PC-3 (cell line): ENCODE data around the gene USF1. TPM values are rescaled to one million over a fixed set of nuclear protein-coding genes. Genes with fewer than 3 reads are reported as not detected.

Experiments used
- ATAC-seq: fragments of 200-7000 bp; cut with Tn5 transposase; 2 replicates; pipeline ENCODE4 v1.9.1; 2020; ENCODE audit warnings: mild to moderate bottlenecking, moderate library complexity
- BruUV-seq: library from RNA; stranded (reverse); fragments of 400-500 nt; replicated peaks from 2 replicates; lab custom pipeline; 2021; lab: Mats Ljungman, UMichigan
- CTCF ChIA-PET: fragments of 300-600 bp; sonication (Branson Sonifier 250); formaldehyde crosslinking; loops from one replicate; lab custom pipeline; 2022; ENCODE audit warnings: antibody characterized with exemption; lab: Charles Lee
- POLR2A ChIA-PET: fragments of 300-600 bp; sonication (Branson Sonifier 250); formaldehyde crosslinking; loops from one replicate; lab custom pipeline; 2022; ENCODE audit warnings: antibody characterized with exemption; ENCODE audit not compliant: unreplicated experiment; lab: Charles Lee
- DNase-seq: peaks from one replicate; pipeline ENCODE4 v3.0.0-alpha.2; 2015
- H2AFZ ChIP-seq: fragments of 300-600 bp; sonication (generic); 2 replicates; pipeline ENCODE4 v1.6.0; 2016; ENCODE audit warnings: antibody characterized with exemption, low read length
- H3F3A ChIP-seq: fragments of 300-600 bp; sonication (generic); one replicate; pipeline ENCODE4 v1.6.0; 2017; ENCODE audit warnings: antibody characterized with exemption, low read length, control low read depth, mild to moderate bottlenecking; ENCODE audit not compliant: unreplicated experiment
- H3K27ac ChIP-seq: fragments of 300-600 bp; sonication (generic); 2 replicates; pipeline ENCODE4 v1.5.1; 2016; ENCODE audit warnings: mild to moderate bottlenecking, low read length
- H3K27me3 ChIP-seq: fragments of 300-600 bp; sonication (generic); 2 replicates; pipeline ENCODE4 v1.6.1; 2016; ENCODE audit warnings: low read length, mixed read lengths
- H3K36me3 ChIP-seq: fragments of 300-600 bp; sonication (generic); 2 replicates; pipeline ENCODE4 v1.6.1; 2016; ENCODE audit warnings: low read depth, mixed run types, low read length, mixed read lengths
- H3K4me1 ChIP-seq: fragments of 300-600 bp; sonication (generic); 2 replicates; pipeline ENCODE4 v1.5.1; 2016; ENCODE audit warnings: low read length; ENCODE audit not compliant: insufficient read depth
- H3K4me2 ChIP-seq: fragments of 300-600 bp; sonication (generic); 2 replicates; pipeline ENCODE4 v1.6.0; 2016; ENCODE audit warnings: low read length
- H3K4me3 ChIP-seq: fragments of 300-600 bp; sonication (generic); 2 replicates; pipeline ENCODE4 v1.5.1; 2016; ENCODE audit warnings: mild to moderate bottlenecking, low read length, mixed read lengths
- H3K79me2 ChIP-seq: fragments of 300-600 bp; sonication (generic); 2 replicates; pipeline ENCODE4 v1.6.1; 2017; ENCODE audit warnings: low read length, mixed read lengths
- H3K9ac ChIP-seq: fragments of 300-600 bp; sonication (generic); 2 replicates; pipeline ENCODE4 v1.6.0; 2016; ENCODE audit warnings: mild to moderate bottlenecking, low read length
- H3K9me2 ChIP-seq: fragments of 300-600 bp; sonication (generic); replicated peaks from 2 replicates; pipeline ENCODE4 v1.6.1; 2016; ENCODE audit warnings: mixed run types, low read length, mixed read lengths
- H3K9me3 ChIP-seq: fragments of 300-600 bp; sonication (generic); 2 replicates; pipeline ENCODE4 v1.6.1; 2016; ENCODE audit warnings: low read length, mixed read lengths
- H4K20me1 ChIP-seq: fragments of 300-600 bp; sonication (generic); 2 replicates; pipeline ENCODE4 v1.6.1; 2016; ENCODE audit warnings: low read length, mixed read lengths
- EZH2 ChIP-seq: fragments of 300-600 bp; sonication (generic); IDR thresholded peaks from one replicate; pipeline ENCODE4 v1.6.1; 2017; ENCODE audit warnings: antibody characterized with exemption, mild to moderate bottlenecking, low read length; ENCODE audit not compliant: unreplicated experiment
- EZH2phosphoT487 ChIP-seq: fragments of 300-600 bp; sonication (generic); IDR thresholded peaks from 2 replicates; pipeline ENCODE4 v1.6.1; 2018; ENCODE audit warnings: mild to moderate bottlenecking, antibody characterized with exemption, low read length, borderline replicate concordance
- intact Hi-C: fragments of 100-400 bp; cut with micrococcal nuclease; formaldehyde crosslinking; loops from 2 replicates; pipeline ENCODE4 v1.9.0; 2023
- total RNA-seq: library from RNA; depleted of rRNA; stranded (reverse); fragments of >200 nt; gene quantifications from 2 replicates; pipeline ENCODE4 v1.2.3, GENCODE V29; 2014
- TF ChIP-seq, protein P1 (sequence below): fragments of 300-600 bp; sonication (generic); conservative IDR thresholded peaks from 2 replicates; pipeline ENCODE4 v1.5.1; 2017; ENCODE audit warnings: antibody characterized with exemption, low read depth, mild to moderate bottlenecking, low read length

USF1 gene
- total RNA-seq, 1 experiment from 2014 or later: 113 TPM

DNA sequence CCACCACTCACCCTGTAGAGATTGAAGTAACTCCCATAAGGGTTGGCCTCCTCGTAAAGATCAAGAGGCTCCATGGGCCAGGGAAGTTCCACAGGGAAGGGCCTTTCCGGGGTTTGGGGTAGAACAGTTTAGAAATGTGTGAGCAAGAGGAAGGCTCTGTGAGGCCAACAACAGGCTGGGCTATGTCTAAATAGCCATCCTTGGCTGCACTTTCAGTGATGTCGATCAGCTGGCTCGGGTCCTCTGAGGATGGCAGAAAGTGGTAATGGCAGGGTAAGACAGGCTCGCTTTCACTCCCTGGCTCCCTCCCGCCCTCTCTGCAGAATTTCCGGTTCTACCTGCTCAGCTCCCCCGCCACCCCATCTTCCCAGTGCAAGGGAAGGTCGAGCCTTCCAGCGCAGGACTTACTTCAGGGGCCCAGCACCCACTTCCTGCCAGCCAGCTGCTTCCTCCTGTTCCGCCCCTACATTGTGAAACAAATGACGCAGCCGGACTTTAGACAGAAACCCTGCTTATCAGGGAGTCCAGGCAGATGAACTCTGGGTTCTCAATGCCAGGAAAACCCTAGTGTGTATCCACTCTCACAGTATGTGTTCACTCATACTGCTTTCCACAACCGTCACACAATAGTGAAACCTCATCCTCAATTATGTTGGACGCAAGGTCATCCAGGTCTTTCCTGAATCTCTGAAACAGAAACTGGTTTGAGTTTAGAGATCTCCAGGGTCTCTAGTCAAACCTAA is 32.1 kb downstream of the USF1 start:
- H3K4me1 ChIP-seq: peaks cover 36% of the 10 kb centered on the region
- no peak for TF ChIP-seq EZH2phosphoT487
- TF ChIP-seq, protein P1, sequence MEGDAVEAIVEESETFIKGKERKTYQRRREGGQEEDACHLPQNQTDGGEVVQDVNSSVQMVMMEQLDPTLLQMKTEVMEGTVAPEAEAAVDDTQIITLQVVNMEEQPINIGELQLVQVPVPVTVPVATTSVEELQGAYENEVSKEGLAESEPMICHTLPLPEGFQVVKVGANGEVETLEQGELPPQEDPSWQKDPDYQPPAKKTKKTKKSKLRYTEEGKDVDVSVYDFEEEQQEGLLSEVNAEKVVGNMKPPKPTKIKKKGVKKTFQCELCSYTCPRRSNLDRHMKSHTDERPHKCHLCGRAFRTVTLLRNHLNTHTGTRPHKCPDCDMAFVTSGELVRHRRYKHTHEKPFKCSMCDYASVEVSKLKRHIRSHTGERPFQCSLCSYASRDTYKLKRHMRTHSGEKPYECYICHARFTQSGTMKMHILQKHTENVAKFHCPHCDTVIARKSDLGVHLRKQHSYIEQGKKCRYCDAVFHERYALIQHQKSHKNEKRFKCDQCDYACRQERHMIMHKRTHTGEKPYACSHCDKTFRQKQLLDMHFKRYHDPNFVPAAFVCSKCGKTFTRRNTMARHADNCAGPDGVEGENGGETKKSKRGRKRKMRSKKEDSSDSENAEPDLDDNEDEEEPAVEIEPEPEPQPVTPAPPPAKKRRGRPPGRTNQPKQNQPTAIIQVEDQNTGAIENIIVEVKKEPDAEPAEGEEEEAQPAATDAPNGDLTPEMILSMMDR: no peak
- TF ChIP-seq EZH2: no peak
- H3K9me3 ChIP-seq: no peaks in the 10 kb centered on the region
- no peaks in the 10 kb centered on the region; the same call in 1 of the 2 replicates for H3K36me3 ChIP-seq
- peaks cover 90% of the 10 kb centered on the region for H3K79me2 ChIP-seq
- H2AFZ ChIP-seq: no peak overlapping the region
- ATAC-seq (peak; percentile 70), DNase-seq (peak; percentile 65)
- POLR2A ChIA-PET: no interaction called here
- intact Hi-C loops: no loop called here
- H3K27me3 ChIP-seq: no peaks in the 10 kb centered on the region
- no TSS peak for BruUV-seq
- CTCF ChIA-PET: no interaction called here
- no peak overlapping the region for H3K9ac ChIP-seq
- peaks cover 40% of the 10 kb centered on the region for H4K20me1 ChIP-seq
- H3K9me2 ChIP-seq: no peaks in the 10 kb centered on the region
- H3K4me3 ChIP-seq: peak overlapping the region; percentile 33
- peak overlapping the region; percentile 69 for H3K27ac ChIP-seq
- no peaks in the 10 kb centered on the region for H3F3A ChIP-seq
- peak overlapping the region; percentile 71 for H3K4me2 ChIP-seq

DNA sequence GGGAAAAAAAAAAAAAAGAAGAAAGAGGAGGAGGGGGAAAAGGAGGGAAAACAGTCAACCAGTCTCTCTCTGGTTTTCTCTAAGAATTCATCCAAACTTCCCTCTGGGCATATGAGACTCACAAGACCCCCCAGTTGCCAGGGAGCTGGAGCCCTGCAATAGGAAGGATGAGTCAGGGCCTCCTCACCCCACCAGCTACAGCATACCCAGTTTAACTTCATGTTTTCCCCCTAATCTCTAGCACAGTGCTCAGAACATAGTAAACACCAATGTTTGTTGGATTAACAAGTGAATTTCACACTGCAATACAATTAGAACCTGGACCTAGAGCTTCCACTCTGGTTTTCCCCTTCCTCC is 32.7 kb downstream of the USF1 start:
- peaks cover 90% of the 10 kb centered on the region for H3K79me2 ChIP-seq
- H3K9ac ChIP-seq: no peak overlapping the region
- no peak overlapping the region for H3K4me3 ChIP-seq
- intact Hi-C loops: no loop called here
- no peaks in the 10 kb centered on the region for H3K9me3 ChIP-seq
- peak; percentile 17 for ATAC-seq
- H2AFZ ChIP-seq: no peak overlapping the region
- no peaks in the 10 kb centered on the region for H3K9me2 ChIP-seq
- peaks cover 30% of the 10 kb centered on the region for H3K4me1 ChIP-seq
- H3F3A ChIP-seq: no peaks in the 10 kb centered on the region
- H3K27me3 ChIP-seq: no peaks in the 10 kb centered on the region
- no peak for TF ChIP-seq EZH2phosphoT487
- no peak for TF ChIP-seq EZH2
- TF ChIP-seq, protein P1: no peak
- peak; percentile 29 for DNase-seq
- peaks cover 38% of the 10 kb centered on the region for H4K20me1 ChIP-seq
- H3K27ac ChIP-seq: peak overlapping the region; percentile 69
- peaks cover 3% of the 10 kb centered on the region; the same call in 1 of the 2 replicates for H3K36me3 ChIP-seq
- CTCF ChIA-PET: no interaction called here
- POLR2A ChIA-PET: no interaction called here
- peak overlapping the region; percentile 71 for H3K4me2 ChIP-seq
- BruUV-seq: no TSS peak

DNA sequence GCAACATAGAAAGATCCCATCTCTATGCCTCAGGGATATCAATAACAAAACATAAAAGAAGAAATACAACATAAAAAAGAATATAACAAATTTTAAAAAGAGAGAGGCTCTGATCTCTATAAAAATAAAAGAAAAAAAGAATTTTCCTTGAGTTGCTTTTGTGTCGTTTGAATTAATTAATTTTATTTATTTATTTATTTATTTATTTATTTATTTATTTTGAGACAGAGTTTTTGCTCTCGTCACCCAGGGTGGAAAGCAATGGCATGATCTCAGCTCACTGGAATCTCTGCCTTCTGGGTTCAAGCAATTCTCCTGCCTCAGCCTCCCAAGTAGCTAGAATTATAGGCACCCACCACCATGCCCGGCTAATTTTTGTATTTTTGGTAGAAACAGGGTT is 33.4 kb downstream of the USF1 start:
- POLR2A ChIA-PET: no interaction called here
- Histone ChIP-seq H4K20me1 (peaks cover 39% of the 10 kb centered on the region), H3K4me1 (peaks cover 24% of the 10 kb centered on the region), H3K4me2 (no peak overlapping the region), H3K36me3 (peaks cover 3% of the 10 kb centered on the region; the same call in 1 of the 2 replicates), H3K27me3 (no peaks in the 10 kb centered on the region), H2AFZ (no peak overlapping the region), H3K9me2 (no peaks in the 10 kb centered on the region), H3F3A (no peaks in the 10 kb centered on the region), H3K79me2 (peaks cover 90% of the 10 kb centered on the region), H3K4me3 (no peak overlapping the region), H3K27ac (no peak overlapping the region), H3K9ac (no peak overlapping the region), H3K9me3 (no peaks in the 10 kb centered on the region)
- DNase-seq (no peak), ATAC-seq (no peak)
- CTCF ChIA-PET: interaction anchor here (0.6 kb wide), 1 partner anchor 20 kb away, joined by 3 read pairs; no protein-coding TSS in a partner anchor
- intact Hi-C loops: no loop called here
- no TSS peak for BruUV-seq
- TF ChIP-seq EZH2phosphoT487: no peak
- no peak for TF ChIP-seq EZH2
- TF ChIP-seq, protein P1: no peak
